Mesodermal cell (in vitro differentiated cells): ENCODE measurements around the gene CHMP5.
"Not testable (repeated sequence)": the region's sequence is repeated elsewhere in the genome, so short reads cannot be mapped to it uniquely, and the experiment has no call there.

Source experiments
- H3K27ac ChIP-seq: 2 replicates; pipeline ENCODE4 v1.7.0; 2013; ENCODE audit warnings: mild to moderate bottlenecking, low read depth, low read length, moderate library complexity; ENCODE audit not compliant: severe bottlenecking
- H3K36me3 ChIP-seq: 2 replicates; pipeline ENCODE4 v1.7.1; 2013; ENCODE audit warnings: mild to moderate bottlenecking, low read length, moderate library complexity; ENCODE audit not compliant: control insufficient read depth, insufficient read depth
- H3K4me1 ChIP-seq: one replicate; pipeline ENCODE4 v1.7.1; 2013; ENCODE audit warnings: mild to moderate bottlenecking, low read length; ENCODE audit not compliant: insufficient read depth, control insufficient read depth, poor library complexity, severe bottlenecking
- H3K4me3 ChIP-seq: 2 replicates; pipeline ENCODE4 v1.7.0; 2013; ENCODE audit warnings: low read length, control low read depth, mild to moderate bottlenecking; ENCODE audit not compliant: insufficient read depth, poor library complexity, severe bottlenecking; ENCODE audit errors: extremely low read depth
- H3K9me3 ChIP-seq: 2 replicates; pipeline ENCODE4 v1.7.1; 2013; ENCODE audit warnings: mild to moderate bottlenecking, low read length, moderate library complexity; ENCODE audit not compliant: control insufficient read depth
- WGBS, 2 experiments: methylation state at CpG; one replicate each; pipeline ENCODE4 v1.1.5; 2013; ENCODE audit warnings: missing lambda C conversion rate in 2 of 2; ENCODE audit not compliant: insufficient coverage in 2 of 2; 5-methylcytosine and 5-hydroxymethylcytosine counted together

CHMP5 gene

GRCh38 chr9:33317136-33317535 is 52.3 kb downstream of the CHMP5 start:
- Histone ChIP-seq H3K4me1 (peaks cover 11% of the 10 kb centered on the region), H3K36me3 (peaks cover 97% of the 10 kb centered on the region)
- not testable (repeated sequence) for H3K4me3 ChIP-seq, H3K27ac ChIP-seq, H3K9me3 ChIP-seq
- 82 to 87% methylated on average over 3 of the region's 3 CpGs for WGBS, 2 experiments

DNA sequence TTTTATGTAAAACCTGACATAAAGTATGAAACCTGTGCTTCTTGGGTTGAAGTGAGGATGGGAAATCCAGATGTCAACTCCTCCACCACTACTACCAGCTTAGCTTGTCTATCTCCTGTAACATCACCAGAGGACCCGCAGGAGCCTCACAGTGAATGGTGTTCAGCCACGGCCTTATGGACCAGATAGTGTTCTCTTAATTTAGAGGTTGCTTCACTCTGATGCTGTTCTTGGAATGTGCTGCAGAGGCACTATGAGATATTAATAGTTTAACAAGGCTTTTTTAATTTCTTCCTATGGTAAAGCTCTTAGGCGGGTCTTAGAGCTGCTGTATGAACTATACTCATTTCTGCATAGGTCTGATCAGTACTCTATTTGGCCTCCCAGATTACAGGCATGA is 53.4 kb downstream of the CHMP5 start:
- Histone ChIP-seq H3K4me1 (peaks cover 11% of the 10 kb centered on the region), H3K27ac (no peak overlapping the region), H3K36me3 (peaks cover 97% of the 10 kb centered on the region), H3K4me3 (no peak overlapping the region), H3K9me3 (no peaks in the 10 kb centered on the region)
- WGBS, 2 experiments = 100% methylated on average over 1 of the region's 3 CpGs; no CpG with 5 or more reads in 1 of the 2 experiments

- Histone ChIP-seq H3K4me3 (no peak overlapping the region), H3K36me3 (peaks cover 97% of the 10 kb centered on the region), H3K9me3 (no peaks in the 10 kb centered on the region), H3K4me1 (peaks cover 11% of the 10 kb centered on the region), H3K27ac (no peak overlapping the region)
- 96 to 99% methylated on average over 7 to 8 of the region's 8 CpGs for WGBS, 2 experiments
These were observed 53.9 kb downstream of the CHMP5 start for GRCh38 chr9:33318781-33319180.

- no peak overlapping the region for H3K4me3 ChIP-seq
- no peaks in the 10 kb centered on the region for H3K9me3 ChIP-seq
- peak overlapping the region; percentile 65 for H3K27ac ChIP-seq
- peaks cover 97% of the 10 kb centered on the region for H3K36me3 ChIP-seq
- H3K4me1 ChIP-seq = peaks cover 11% of the 10 kb centered on the region
- no CpG with 5 or more reads among the region's 1 CpG for WGBS, 2 experiments
These were observed 55.4 kb downstream of the CHMP5 start for GRCh38 chr9:33320230-33320567.

GRCh38 chr9:33320568-33321261 is 55.9 kb downstream of the CHMP5 start:
- peak overlapping the region; percentile 73 for H3K27ac ChIP-seq
- no peaks in the 10 kb centered on the region for H3K9me3 ChIP-seq
- WGBS, 2 experiments = no CpG with 5 or more reads among the region's 2 CpGs
- peaks cover 97% of the 10 kb centered on the region for H3K36me3 ChIP-seq
- peaks cover 9% of the 10 kb centered on the region for H3K4me1 ChIP-seq
- H3K4me3 ChIP-seq = no peak overlapping the region

GRCh38 chr9:33329117-33329563 is 64.3 kb downstream of the CHMP5 start:
- peaks cover 9% of the 10 kb centered on the region for H3K4me1 ChIP-seq
- no peaks in the 10 kb centered on the region for H3K9me3 ChIP-seq
- H3K4me3 ChIP-seq = no peak overlapping the region
- WGBS, 2 experiments = 93 to 96% methylated on average over 3 of the region's 4 CpGs
- H3K36me3 ChIP-seq = peaks cover 83% of the 10 kb centered on the region
- no peak overlapping the region for H3K27ac ChIP-seq

- 94 to 100% methylated on average over 3 to 5 of the region's 5 CpGs for WGBS, 2 experiments
- no peak overlapping the region for H3K27ac ChIP-seq
- H3K9me3 ChIP-seq = no peaks in the 10 kb centered on the region
- peaks cover 83% of the 10 kb centered on the region for H3K36me3 ChIP-seq
- no peak overlapping the region for H3K4me3 ChIP-seq
- peaks cover 9% of the 10 kb centered on the region for H3K4me1 ChIP-seq
These were observed 65.1 kb downstream of the CHMP5 start for GRCh38 chr9:33329979-33330378.

DNA sequence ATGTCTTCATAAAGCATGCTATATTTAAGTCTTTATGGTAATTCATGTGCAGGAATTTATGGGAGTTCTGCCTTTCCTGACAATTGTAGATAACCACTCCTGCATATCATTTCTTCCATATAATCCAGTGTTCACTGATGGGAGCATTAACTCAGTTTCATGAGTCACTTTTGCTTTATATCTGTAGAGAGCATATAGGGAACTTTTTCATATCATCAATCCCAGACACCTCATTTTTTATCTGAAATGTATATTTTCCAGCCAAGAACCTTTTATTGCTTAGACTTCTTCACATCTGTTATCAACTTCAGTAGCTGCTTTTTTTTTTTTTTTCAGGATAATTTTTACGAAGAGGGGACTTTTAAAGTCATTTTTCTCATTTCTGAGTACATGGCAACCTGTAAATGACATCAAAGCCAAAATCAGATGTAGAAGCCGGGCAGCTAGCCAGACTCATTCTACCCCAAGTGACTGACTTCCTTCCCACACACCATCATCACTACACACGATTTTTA is 66.6 kb downstream of the CHMP5 start:
- H3K4me1 ChIP-seq = peaks cover 9% of the 10 kb centered on the region
- no peaks in the 10 kb centered on the region for H3K9me3 ChIP-seq
- no peak overlapping the region for H3K4me3 ChIP-seq
- WGBS, 2 experiments = 94 to 100% methylated on average over 1 to 2 of the region's 3 CpGs
- H3K36me3 ChIP-seq = peaks cover 85% of the 10 kb centered on the region
- no peak overlapping the region for H3K27ac ChIP-seq
